RPMI8226 (cell line): ENCODE measurements around the gene OR2S2.

ENCODE experiments used
- DNase-seq: peaks from one replicate; pipeline ENCODE4 v3.0.0-alpha.2; 2015

Gene OR2S2

DNA sequence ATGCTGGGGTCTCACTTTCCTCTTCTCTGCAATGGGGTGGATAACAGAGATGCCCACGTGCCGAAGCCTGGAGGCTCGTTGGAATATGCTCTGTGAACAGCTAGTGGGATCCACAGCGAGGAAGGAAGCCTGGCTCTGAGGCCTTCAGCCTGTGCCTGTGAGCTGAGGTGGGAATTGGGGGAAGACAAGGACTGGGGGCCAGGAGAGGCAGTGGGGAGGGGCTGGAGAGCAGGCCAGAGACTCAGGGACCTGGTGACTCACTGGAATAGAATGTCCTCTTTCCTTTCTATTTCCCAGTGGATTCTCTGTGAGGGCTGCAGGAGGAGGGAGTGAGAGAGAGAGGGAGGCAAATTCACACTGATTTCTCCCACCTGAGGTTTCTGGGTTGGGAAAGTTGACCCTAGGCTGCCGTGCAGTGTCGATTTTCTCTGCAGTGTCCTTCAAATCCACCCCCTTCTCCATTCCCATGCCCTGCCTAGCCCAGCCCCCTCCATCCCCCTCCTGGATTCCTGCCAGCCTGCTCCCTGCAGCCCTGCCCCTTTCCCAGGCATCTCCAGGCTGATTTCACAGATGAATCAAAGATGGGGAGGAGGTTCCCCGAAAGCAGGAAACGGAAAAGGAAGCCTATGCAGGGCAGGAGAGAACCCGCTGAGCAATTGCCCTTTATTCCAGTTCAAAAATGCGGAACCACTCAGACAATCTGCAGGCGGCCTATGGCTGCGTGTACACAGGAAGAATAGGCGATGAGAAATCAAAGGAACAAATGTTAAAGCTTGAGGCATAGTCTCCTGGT, 50.0 kb downstream of the OR2S2 start:
- DNase-seq = no peak
